Measurements from ENCODE around the gene DLG2. TPM values are rescaled to one million over a fixed set of nuclear protein-coding genes. Genes with fewer than 3 reads are reported as not detected.

Gene DLG2
- total and polyA plus RNA-seq, 2 donors (not counting 3 experiments of a cell fraction or from before 2014, with no cell fraction given) = 0.15 to 1.1 TPM

DNA sequence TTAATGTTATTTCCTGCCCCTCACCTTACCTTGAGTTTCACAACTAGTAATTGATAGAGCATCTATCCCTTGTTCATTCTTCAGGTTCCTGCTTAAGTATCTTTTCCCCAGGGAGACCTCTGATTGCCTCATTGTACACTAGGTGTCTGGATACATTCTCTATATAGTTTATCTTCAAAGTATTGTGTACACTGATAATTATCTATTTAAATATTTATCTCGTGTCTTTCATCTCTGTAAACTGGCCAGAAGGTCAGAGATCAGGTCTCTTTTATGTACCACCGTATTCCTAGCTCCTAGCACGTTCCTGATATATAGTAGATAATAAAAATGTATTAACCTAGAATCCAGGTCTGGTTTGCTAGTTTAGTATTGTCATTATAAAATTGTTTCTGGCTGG lies 7.6 kb upstream of the DLG2 start:
- H3K36me3 ChIP-seq (ENCODE audit: control insufficient read depth in 2 of 2, extremely low read depth in 1 of 2, insufficient read depth in 2 of 2, low read length in 2 of 2) = peaks cover 8 to 10% of the 10 kb centered on the region in 2 experiments
- no peaks in the 10 kb centered on the region for H4K20me1 ChIP-seq (replicated peaks; ENCODE audit: control insufficient read depth, extremely low read depth, insufficient read depth, low read length)
- no peak overlapping the region for H3K4me3 ChIP-seq (replicated peaks in 1 of 3; ENCODE audit: insufficient read depth in 1 of 3, low read depth in 1 of 3, low read length in 3 of 3)
- TF ChIP-seq, protein P1, sequence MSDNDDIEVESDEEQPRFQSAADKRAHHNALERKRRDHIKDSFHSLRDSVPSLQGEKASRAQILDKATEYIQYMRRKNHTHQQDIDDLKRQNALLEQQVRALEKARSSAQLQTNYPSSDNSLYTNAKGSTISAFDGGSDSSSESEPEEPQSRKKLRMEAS (IDR thresholded peaks at IDR 0.05; ENCODE audit: insufficient read depth, insufficient read length) = no peak
- TF ChIP-seq FOS (IDR thresholded peaks at IDR 0.05; ENCODE audit: borderline replicate concordance, insufficient read depth, low read length) = no peak
- no peak for TF ChIP-seq POLR2A (IDR thresholded peaks at IDR 0.05; ENCODE audit: low read depth, low read length)
- TF ChIP-seq EZH2 (IDR thresholded peaks at IDR 0.05; ENCODE audit: borderline replicate concordance, low read depth, low read length, severe bottlenecking) = no peak
- no peak for TF ChIP-seq JUN (IDR thresholded peaks at IDR 0.05; ENCODE audit: borderline replicate concordance, insufficient read depth, insufficient read length, low read depth)
- TF ChIP-seq GATA2 (IDR thresholded peaks at IDR 0.05; ENCODE audit: insufficient read depth, insufficient read length, low read depth, low read length) = no peak
- TF ChIP-seq, protein P2, sequence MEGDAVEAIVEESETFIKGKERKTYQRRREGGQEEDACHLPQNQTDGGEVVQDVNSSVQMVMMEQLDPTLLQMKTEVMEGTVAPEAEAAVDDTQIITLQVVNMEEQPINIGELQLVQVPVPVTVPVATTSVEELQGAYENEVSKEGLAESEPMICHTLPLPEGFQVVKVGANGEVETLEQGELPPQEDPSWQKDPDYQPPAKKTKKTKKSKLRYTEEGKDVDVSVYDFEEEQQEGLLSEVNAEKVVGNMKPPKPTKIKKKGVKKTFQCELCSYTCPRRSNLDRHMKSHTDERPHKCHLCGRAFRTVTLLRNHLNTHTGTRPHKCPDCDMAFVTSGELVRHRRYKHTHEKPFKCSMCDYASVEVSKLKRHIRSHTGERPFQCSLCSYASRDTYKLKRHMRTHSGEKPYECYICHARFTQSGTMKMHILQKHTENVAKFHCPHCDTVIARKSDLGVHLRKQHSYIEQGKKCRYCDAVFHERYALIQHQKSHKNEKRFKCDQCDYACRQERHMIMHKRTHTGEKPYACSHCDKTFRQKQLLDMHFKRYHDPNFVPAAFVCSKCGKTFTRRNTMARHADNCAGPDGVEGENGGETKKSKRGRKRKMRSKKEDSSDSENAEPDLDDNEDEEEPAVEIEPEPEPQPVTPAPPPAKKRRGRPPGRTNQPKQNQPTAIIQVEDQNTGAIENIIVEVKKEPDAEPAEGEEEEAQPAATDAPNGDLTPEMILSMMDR (IDR thresholded peaks at IDR 0.05; ENCODE audit: extremely low read depth in 1 of 2, insufficient read depth in 1 of 2, low read depth in 1 of 2, low read length in 2 of 2) = no peak
- no peak for TF ChIP-seq MYC (IDR thresholded peaks at IDR 0.05; ENCODE audit: low read depth, low read length)
- no peak for TF ChIP-seq POLR2AphosphoS5 (IDR thresholded peaks at IDR 0.05; ENCODE audit: insufficient read depth, low read depth, low read length)
- H2AFZ ChIP-seq (ENCODE audit: low read depth, low read length) = no peak overlapping the region
- dilution Hi-C loops (cut with MboI; ENCODE audit: extremely low pct_ligation_motif_present, low sequenced_read_pairs) (no loop called here), intact Hi-C loops (cut with micrococcal nuclease) (no loop called here)
- no peak overlapping the region for H3K9ac ChIP-seq (replicated peaks; ENCODE audit: extremely low read depth, insufficient read depth, low read length)
- no peaks in the 10 kb centered on the region for H3K27me3 ChIP-seq (ENCODE audit: control insufficient read depth in 2 of 2, insufficient read depth in 2 of 2, low read length in 2 of 2)
- no peak for FAIRE-seq
- no peaks in the 10 kb centered on the region for H3K9me3 ChIP-seq (replicated peaks; ENCODE audit: control insufficient read depth, insufficient read depth, low read length)
- H3K27ac ChIP-seq (ENCODE audit: insufficient read depth, low read depth, low read length) = no peak overlapping the region
- no peaks in the 10 kb centered on the region for H3K9me1 ChIP-seq (replicated peaks; ENCODE audit: control insufficient read depth, extremely low read depth, insufficient read depth, low read length)
- peaks cover 3% of the 10 kb centered on the region for H3K4me1 ChIP-seq (ENCODE audit: control insufficient read depth, extremely low read depth, insufficient read depth, low read length)
- ChIA-PET CTCF (no interaction called here), POLR2A (no interaction called here)
- DNase-seq (ENCODE audit: low read depth, low spot score) = no peak
- H3K4me2 ChIP-seq (ENCODE audit: insufficient read depth, low read length) = no peak overlapping the region
- peaks cover 24% of the 10 kb centered on the region for H3K79me2 ChIP-seq (ENCODE audit: control insufficient read depth, insufficient read depth, low read length)
- BruUV-seq (replicated peaks) = no TSS peak
